Fibroblast of pulmonary artery (primary cell): ENCODE results near the gene PTPRK.

ENCODE experiments used
- DNase-seq: peaks from one replicate; pipeline ENCODE4 v3.0.0-alpha.2; 2010; ENCODE audit warnings: low read depth
- H3K4me3 ChIP-seq: replicated peaks from 2 replicates; pipeline ENCODE4 v1.5.1; 2011; ENCODE audit warnings: low read depth, mild to moderate bottlenecking, control low read depth, low read length, moderate library complexity
- TF ChIP-seq, protein P1 (sequence below): IDR thresholded peaks from 2 replicates; pipeline ENCODE4 v1.5.1; 2011; ENCODE audit warnings: mild to moderate bottlenecking, control low read depth, low read length, inconsistent platforms; ENCODE audit errors: missing control alignments

PTPRK gene

DNA sequence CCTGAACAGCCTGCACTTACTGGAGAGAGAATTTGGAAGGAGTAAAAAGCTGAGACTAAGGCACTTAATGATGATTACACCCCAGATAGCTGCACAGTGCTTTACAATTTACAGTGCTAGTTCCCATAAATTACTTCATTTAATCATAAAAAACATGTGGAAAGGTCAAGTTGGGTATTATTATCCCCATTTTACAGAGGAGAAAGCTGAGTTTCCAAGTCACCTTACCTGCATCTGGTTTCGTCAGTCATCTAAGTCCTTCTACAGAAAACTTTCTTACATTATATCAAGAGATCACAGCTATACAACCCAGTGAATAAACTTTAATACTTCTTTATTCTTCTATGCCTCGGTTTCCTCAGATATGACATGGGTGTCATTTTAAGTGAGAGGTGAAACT is 3.3 kb downstream of the PTPRK start:
- TF ChIP-seq, protein P1, sequence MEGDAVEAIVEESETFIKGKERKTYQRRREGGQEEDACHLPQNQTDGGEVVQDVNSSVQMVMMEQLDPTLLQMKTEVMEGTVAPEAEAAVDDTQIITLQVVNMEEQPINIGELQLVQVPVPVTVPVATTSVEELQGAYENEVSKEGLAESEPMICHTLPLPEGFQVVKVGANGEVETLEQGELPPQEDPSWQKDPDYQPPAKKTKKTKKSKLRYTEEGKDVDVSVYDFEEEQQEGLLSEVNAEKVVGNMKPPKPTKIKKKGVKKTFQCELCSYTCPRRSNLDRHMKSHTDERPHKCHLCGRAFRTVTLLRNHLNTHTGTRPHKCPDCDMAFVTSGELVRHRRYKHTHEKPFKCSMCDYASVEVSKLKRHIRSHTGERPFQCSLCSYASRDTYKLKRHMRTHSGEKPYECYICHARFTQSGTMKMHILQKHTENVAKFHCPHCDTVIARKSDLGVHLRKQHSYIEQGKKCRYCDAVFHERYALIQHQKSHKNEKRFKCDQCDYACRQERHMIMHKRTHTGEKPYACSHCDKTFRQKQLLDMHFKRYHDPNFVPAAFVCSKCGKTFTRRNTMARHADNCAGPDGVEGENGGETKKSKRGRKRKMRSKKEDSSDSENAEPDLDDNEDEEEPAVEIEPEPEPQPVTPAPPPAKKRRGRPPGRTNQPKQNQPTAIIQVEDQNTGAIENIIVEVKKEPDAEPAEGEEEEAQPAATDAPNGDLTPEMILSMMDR, result no peak
- no peak for DNase-seq
- no peak overlapping the region for H3K4me3 ChIP-seq

DNA sequence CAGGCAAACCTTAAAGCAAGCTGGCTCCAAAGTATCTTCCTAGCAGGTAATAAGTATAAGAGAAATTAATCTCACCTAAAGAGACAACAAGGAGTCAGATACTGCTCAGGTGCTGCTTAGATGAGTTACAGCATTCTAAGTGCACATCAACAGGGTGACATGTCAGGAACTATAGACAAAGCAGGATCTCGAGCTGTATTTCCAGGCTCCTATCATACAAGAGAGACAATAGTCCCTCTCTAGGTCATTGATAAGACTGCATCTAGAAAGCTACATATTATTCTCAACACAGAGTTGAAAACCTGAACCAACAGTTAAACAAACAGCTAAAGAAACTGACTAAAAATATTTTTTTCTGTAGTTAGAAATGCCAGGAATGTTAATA is 3.9 kb downstream of the PTPRK start:
- no peak overlapping the region for H3K4me3 ChIP-seq
- DNase-seq, result peak; percentile 40
- TF ChIP-seq, protein P1, result peak; percentile 30

DNA sequence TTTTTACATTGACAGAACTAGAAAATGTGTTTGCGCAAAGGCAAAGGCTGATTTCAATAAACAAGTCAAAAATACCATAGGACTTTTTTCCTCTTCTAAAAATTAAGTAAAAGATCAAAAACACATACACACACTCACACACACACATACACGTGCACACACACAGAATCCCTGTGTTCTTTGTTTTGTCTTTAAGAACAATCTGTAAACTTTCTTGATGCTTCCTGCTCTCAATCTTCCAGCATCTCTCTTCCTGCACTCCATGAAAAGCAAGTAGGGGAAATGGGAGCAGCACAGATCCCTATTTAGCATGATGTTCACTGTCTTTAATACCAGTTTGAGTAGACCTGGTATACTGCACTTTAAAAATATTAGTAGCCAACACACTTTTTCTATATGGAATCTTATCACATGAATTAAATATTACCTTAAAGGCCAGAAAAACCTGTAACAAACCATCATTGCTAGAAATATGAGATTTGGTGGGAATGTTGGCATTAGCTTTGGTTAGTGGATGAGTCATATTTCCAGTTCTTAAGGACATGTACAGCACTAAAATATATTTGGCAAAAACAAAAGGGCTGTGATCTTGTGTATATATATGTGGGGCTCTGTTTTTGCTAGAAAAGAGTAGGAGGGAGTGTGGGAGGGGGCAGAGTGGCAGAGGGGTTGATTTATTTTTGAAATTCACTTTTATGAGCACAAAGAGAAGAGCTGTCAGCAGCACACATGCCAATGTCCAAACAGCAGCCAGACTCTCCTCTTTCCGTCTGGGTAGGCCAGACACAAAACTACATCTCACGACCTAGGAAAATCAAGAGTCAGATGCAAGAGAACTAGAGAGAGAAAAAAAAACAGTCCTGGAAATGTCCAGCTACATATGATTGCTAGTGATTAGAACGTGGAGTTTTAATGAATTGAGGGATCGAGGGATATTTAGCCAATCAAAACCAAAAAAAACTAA is 4.6 kb downstream of the PTPRK start:
- TF ChIP-seq, protein P1, result no peak
- DNase-seq, result peak; percentile 61
- no peak overlapping the region for H3K4me3 ChIP-seq

DNA sequence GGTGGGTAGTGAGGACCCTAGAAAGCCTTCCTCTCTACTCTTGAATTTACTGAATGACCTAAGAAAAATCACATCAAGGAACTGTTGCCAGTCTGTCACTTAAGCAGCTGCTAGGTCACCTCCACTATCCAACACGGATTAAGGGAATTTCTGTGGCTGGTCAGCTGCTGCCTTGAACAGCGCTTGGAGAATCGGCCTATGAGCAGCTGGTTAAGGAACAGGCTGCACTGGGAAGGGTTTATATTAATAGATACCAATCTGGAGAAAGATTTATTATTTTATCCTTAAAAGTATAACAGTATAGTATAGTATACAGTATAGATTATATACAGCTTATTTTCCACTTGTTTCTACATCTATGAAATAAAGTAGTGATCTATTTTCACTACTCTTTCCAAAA is 6.5 kb downstream of the PTPRK start:
- no peak overlapping the region for H3K4me3 ChIP-seq
- TF ChIP-seq, protein P1, result no peak
- no peak for DNase-seq

DNA sequence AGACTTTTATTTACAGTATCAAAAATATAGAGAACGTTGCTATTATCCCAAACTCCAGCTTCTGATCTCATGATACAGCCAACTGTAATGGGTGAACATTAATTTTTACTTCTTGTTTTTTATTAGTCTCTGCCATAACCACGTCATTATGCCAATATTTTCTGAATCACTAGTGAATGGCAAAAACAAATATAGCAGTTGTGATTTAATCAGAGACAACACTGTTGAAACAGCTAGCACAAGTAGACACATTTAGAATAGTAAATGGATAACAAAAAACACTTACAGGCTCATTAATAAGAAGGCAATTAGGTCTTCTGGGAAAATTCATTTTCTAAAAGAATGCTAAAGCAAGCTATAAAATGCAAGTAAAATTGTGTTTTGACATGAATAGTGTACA is 8.1 kb downstream of the PTPRK start:
- TF ChIP-seq, protein P1, result no peak
- no peak for DNase-seq
- H3K4me3 ChIP-seq, result no peak overlapping the region

DNA sequence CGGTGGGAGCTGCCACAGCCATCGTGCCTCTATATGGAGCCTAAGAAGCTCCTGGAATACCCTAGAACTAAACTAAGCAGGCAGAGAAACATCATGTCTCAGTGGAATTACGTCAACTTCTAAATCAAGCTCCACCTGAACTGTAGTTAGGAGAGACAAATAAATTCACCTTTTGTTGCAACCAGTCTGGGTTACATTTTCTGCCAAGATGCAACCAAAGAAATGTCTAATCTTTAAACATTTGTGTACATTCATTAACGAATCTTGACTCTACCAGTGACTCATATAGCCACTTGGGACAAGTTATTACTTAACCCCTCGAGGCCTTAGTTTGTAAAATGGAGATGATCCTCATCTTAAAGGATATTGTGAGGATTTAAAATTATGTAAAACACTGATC is 8.9 kb downstream of the PTPRK start:
- TF ChIP-seq, protein P1, result no peak
- no peak overlapping the region for H3K4me3 ChIP-seq
- DNase-seq, result no peak

DNA sequence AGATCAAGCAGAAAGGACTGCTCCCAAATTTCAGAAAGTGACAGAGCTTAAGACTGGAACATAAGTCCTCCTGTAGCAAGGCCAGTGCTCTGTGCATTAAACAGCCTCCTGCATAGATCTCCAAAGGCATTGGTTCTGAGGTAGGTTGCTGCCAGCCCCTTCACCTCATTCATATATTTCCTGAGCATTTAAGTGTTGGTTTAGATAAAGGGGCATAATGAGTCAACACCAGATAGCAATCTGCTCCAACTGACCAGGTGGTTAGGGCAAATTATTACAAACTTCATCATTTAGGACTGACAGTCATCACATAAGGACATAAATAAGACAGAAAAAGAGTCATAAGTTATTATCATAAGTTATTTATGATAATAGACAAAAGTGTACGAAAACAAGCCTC is 10.7 kb downstream of the PTPRK start:
- TF ChIP-seq, protein P1, result no peak
- DNase-seq, result no peak
- no peak overlapping the region for H3K4me3 ChIP-seq
